GM21825 (cell line): ENCODE data around the gene OPN1SW.
A peak's percentile ranks its signal among the peaks of the same experiment; 100 is the strongest.

Source experiments
- ATAC-seq: cut with Tn5 transposase; IDR thresholded peaks from one replicate; pipeline ENCODE4 v1.9.1; 2021; ENCODE audit warnings: mild to moderate bottlenecking, moderate library complexity; ENCODE audit not compliant: unreplicated experiment

OPN1SW gene

GRCh38 chr7:128794020-128794419 lies 18.4 kb upstream of the OPN1SW start:
- no peak for ATAC-seq

DNA sequence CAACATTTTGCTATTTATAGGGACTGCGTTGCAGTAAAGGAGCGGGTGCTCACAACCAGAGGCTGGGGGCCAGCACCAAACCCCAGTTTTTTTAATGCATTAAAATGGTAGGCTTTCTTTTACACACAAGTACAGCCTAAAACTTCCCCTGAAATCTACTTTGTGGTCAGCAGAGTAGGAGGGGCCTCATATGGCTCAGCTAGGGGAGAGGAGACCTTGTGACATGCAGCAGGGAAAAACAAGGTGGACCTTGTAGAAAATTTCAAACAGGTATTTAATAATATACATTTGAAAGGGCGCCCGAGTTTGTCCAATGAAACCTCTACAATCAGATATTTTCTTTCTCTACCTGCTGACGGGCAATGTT lies 17.6 kb upstream of the OPN1SW start:
- no peak for ATAC-seq

DNA sequence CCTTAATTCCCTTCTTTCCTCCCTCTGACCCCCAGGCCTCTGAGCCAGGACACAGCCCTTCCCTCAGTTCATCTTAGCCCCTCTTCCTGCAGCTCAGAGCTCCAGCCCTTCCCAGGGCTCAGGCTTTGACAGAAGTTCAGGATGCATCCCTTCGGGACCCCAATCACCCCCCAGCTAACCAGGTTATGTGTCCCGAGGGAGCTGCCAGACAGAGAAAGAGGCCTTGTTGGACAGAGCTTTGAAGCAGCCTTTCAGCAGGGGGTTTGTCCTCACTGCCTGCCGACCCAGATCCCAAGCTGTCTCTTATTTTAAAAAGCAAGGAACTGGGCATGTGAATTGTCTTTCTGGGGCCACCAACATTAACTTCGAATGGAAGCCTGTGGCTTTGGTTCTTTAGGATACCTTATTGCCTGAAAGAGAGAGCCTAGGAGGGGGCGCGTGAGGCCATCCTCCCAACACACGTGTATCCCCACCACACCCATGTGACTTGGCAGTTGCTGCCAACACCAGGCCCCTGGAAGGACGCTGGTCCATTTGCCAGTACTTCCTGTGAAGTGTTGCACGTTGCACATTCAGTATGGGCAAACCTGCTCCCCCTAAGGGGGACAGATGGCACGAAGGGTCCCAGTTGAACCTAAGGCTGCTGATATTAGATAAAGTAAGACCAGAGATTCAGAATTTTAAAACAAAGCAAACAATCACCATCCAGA lies 17.0 kb upstream of the OPN1SW start:
- no peak for ATAC-seq

DNA sequence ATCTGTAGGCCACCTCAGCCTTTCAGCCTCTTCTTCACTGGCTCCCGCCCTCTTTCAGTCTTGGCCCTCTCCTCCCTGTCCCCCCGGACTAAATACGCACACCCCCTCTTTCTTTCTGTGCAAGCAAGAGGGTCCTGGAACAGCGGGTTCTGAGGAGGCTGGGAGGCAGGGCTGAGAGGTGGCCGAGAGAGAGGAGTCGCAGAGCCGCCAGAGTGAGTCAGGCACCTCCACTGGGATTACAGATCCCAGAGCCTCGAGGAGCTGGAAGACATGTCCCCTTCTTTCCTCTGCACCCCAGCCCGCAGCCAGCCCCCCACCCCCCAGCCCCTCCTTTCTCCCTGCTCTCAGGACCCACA lies 16.4 kb upstream of the OPN1SW start:
- no peak for ATAC-seq

DNA sequence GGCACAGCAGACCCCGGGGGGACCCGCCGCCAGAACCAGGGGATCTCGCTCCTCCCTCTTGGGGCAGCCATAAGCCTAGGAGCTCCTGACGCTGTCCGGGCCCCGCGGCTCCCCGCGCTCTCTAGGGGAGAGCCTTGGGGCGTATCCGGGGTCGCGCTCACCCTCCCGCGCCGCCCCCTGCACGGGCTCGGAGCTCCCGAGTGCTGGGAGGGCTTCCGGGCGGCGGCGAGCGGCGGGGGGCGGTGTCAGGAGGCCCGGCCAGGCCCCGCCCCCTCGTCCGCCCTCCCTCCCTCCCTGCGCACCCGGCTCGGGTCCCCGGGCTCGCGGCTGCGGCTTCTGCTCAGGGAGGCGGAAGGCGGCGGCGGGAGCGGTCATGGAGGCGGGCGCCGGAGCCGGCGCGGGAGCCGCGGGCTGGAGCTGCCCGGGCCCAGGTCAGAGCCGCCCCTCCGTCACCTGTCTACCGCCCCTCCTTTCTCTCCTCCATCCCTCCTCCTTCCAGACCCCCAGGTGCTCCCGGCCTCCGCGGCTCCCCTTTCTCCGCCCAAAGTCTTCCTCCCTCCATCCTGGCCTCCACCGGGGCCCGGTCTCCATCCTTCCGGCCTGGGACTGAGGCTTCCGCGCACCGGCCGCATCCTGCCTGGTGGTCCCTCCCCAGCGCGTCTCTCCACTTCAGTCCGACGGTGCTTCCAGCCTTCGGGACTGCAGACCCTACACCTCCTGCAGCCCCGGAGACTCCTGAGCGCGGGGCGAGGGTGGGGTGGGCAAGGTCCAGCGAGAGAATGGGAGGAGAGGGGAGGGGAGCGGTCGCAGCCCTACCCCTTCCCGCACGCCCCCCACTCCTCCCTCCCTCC lies 15.8 kb upstream of the OPN1SW start, which contains the start of gene CCDC136:
Gene CCDC136, plus strand, starts transcription at position 848 of the 851 bp plus-strand sequence. CDS start 444 bp downstream, outside the sequence.
- ATAC-seq: peak; percentile 82

DNA sequence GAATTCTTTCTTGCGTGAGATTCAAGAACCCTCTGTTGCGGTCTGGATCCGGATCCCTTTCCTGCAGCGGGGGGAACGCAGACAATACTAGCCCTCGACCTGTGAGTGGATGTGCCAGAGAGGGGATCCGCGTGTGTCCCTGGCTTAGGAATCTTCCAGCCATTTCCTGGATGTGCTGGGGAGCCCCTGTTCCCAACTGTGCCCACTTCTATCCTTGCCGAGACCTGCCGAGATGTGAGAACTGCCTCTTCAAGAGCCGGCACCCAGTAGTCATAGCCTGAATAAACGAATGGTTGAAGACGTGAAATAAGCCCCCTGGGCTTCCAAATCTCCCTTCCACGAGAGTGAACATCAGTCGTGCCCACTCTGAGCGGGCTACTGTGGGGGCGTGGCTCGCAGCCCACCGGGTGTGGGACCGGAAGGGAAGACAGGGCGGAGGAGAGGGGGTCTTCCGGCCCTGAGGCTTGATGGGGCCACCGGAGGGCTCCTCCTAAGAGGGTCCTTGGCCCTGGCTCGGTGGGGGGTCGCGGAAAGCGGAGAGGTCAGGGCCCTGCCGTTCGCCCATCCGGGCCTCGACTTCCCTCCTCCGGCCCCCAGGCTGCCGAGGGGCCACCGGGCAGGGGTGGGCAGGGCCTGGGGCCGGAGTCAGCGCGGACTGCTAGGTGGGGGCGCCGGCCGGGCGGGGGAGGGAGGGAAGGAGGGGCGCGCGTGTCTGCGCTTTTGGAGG lies 14.9 kb upstream of the OPN1SW start:
- peak; percentile 4 for ATAC-seq

GRCh38 chr7:128788446-128789412 lies 13.1 kb upstream of the OPN1SW start:
- no peak for ATAC-seq

- no peak for ATAC-seq
These were observed 10.1 kb upstream of the OPN1SW start for GRCh38 chr7:128785738-128786137.

DNA sequence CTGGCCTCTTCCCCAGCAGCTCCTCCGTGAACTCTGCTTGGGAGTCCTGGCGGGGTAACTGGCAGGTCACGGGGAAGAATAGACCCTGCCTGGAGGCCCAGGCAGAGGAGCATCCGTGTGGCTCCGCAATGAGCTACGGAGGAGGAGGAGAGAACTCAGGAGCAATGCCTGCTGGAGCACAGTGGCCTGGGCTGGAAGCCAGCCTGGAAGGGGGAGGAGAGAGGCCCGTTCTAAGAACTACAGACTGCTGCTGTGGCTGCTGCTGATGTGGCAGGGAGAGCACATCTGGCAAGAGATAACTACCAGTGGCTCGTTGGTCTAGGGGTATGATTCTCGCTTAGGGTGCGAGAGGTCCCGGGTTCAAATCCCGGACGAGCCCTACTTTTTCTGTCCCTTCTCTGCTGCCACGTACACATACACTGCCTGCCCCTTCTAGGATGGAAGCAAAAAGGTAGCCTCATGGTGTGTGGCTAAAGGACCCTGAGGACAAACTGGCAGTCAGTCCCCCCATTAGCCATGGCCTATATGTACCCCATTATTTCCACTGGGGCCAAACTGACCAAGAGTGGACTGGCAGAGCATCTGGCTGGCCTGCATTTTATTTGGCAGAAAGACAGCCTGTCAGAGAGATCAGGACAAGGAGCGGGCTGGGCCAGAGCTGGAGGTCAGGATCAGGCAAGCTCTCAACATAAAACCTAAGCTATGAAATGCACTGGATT lies 7.7 kb upstream of the OPN1SW start:
- no peak for ATAC-seq

DNA sequence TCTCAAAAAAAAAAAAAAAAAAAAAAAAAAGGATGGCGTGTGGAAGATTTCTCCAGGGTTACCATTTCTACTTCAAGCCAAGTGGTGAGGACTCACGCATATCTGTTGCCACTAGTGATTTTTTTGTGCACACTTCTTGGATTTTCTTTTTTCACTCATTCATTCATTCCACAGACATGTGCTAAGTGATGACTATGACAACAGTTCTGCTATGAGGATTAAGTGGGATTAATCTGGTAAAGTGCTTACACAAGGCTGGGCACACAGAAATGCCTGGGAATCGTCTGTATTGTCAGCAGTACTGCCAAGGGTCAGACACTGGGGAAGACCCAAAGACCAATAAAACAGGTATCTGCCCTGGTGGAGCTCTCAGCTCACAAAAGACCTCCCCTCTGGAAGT lies 6.3 kb upstream of the OPN1SW start:
- ATAC-seq: no peak

- ATAC-seq: no peak
These were observed 5.5 kb upstream of the OPN1SW start for GRCh38 chr7:128781126-128781525.

DNA sequence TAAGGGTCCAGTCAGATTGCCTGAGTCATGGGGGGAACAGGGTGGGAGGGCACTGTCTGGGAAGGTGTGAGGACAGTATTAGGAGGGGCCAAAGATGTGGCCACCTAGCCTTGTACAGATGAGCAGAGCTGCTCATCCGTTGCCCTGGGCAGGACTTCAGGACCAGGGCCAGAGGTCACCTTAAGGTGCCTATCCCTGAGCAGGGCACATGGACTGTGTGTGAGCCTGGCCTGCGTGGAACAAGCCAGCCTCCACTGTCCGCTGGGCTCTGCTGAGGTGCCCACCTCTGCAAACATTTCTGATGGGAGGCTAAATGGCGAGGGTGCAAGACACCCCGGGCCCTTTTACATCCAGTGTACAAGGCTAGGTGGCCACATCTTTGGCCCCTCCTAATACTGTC lies 3.4 kb upstream of the OPN1SW start:
- ATAC-seq: no peak

DNA sequence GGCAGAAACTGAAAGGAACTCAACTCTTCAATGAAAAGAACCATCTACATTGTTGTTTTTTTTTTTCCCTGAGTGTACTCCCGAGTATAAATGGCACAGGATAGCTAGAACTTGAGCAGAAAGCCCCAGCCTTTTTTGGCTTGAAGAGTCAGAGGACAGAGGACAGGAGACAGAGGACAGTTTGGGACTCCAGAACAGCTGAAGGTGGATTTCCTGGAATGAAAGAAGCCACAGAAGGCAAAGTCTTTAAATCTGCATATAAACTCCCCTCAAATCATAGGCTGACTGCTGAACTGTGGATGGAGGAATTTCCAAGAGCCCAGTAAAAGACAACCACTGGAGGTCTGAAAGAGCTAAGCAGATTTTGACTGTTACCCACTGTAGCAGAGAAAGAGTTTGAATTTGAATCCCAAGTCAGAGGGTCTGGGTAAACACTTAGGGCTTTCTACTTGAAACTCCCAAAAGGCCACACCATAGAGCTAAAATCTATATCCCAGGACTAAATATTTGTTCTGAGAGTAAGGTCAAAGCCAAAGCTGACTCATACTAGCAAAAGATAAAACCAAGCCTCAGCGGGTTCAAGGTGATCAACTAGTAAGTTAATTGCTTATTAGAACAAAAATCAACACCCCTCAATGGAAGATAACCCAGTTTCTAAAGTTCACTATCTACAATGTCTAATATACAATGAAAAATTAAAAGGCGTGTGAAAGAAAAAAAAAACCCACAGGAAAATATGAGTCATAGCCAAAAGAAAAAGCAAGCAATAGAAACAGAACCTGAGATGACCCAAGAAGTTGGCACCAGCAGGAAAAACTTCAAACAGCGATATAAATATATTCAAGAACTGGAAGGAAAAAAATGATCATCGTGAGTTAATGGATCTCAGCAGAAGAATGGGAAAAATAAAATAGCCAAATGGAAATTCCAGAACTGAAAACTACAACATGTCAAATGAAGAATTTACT lies 1.8 kb upstream of the OPN1SW start:
- no peak for ATAC-seq

GRCh38 chr7:128774921-128775320 lies 673 bp downstream of the OPN1SW start:
- ATAC-seq: no peak

- ATAC-seq: no peak
These were observed 1.4 kb downstream of the OPN1SW start for GRCh38 chr7:128774029-128774689.

DNA sequence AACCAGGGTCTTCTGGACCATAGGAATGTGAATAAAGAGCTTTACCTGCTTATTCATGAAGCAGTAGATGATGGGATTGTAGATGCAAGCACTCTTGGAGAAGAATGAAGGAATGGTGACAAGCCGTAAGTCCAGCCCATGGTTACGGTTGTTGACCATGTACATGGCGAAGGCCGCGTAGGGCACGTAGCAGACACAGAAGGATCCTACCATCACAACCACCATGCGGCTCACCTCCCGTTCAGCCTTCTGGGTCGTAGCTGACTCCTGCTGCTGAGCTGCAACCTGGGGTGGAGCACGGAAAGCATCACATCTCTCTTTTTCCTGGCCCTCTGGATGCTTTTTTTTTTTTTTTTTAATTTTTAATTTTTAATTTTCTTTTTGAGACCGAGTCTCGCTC lies 2.0 kb downstream of the OPN1SW start:
- ATAC-seq: no peak

- ATAC-seq: no peak
These were observed 5.4 kb downstream of the OPN1SW start for GRCh38 chr7:128770233-128770632.

GRCh38 chr7:128767475-128768110 lies 8.0 kb downstream of the OPN1SW start:
- ATAC-seq: no peak
